H9 (cell line): ENCODE data around the gene DUSP7. TPM values are rescaled to one million over a fixed set of nuclear protein-coding genes. Genes with fewer than 3 reads are reported as not detected.

Experiments used
- DNase-seq: peaks from one replicate; pipeline ENCODE4 v3.0.0-alpha.2; 2017
- H2AFZ ChIP-seq: one replicate; pipeline ENCODE4 v1.6.1; 2013; ENCODE audit warnings: mild to moderate bottlenecking, low read length, control low read depth, moderate library complexity
- H2AK5ac ChIP-seq: 2 replicates; pipeline ENCODE4 v1.6.1; 2013; ENCODE audit warnings: low read length, control low read depth, mixed read lengths; ENCODE audit not compliant: insufficient read length
- H2BK120ac ChIP-seq: one replicate; pipeline ENCODE4 v1.6.1; 2013; ENCODE audit warnings: low read depth, mild to moderate bottlenecking, low read length, control low read depth, inconsistent platforms; ENCODE audit not compliant: poor library complexity, severe bottlenecking
- H2BK12ac ChIP-seq: 2 replicates; pipeline ENCODE4 v1.6.1; 2013; ENCODE audit warnings: low read length, control low read depth, mixed read lengths, low read depth; ENCODE audit not compliant: insufficient read length
- H2BK15ac ChIP-seq: 2 replicates; pipeline ENCODE4 v1.6.1; 2013; ENCODE audit warnings: low read depth, low read length, control low read depth
- H2BK20ac ChIP-seq: one replicate; pipeline ENCODE4 v1.6.1; 2013; ENCODE audit warnings: low read depth, mild to moderate bottlenecking, low read length, control low read depth, inconsistent platforms; ENCODE audit not compliant: poor library complexity, severe bottlenecking
- H2BK5ac ChIP-seq: 2 replicates; pipeline ENCODE4 v1.6.1; 2013; ENCODE audit warnings: low read length, control low read depth, mixed read lengths; ENCODE audit not compliant: insufficient read length
- H3K14ac ChIP-seq: 2 replicates; pipeline ENCODE4 v1.6.1; 2013; ENCODE audit warnings: low read length, control low read depth; ENCODE audit not compliant: insufficient read depth
- H3K18ac ChIP-seq: 2 replicates; pipeline ENCODE4 v1.6.1; 2013; ENCODE audit warnings: low read depth, mild to moderate bottlenecking, mixed read lengths, low read length, control low read depth; ENCODE audit not compliant: insufficient read length
- H3K23ac ChIP-seq: 2 replicates; pipeline ENCODE4 v1.6.1; 2013; ENCODE audit warnings: low read length, control low read depth, mixed read lengths, low read depth; ENCODE audit not compliant: insufficient read length
- H3K23me2 ChIP-seq: 2 replicates; pipeline ENCODE4 v1.6.1; 2013; ENCODE audit warnings: low read depth, mild to moderate bottlenecking, mixed read lengths, low read length, control low read depth; ENCODE audit not compliant: insufficient read length, poor library complexity, severe bottlenecking
- H3K27ac ChIP-seq: 2 replicates; pipeline ENCODE4 v1.5.1; 2013; ENCODE audit warnings: low read length, control low read depth, mixed read lengths, low read depth; ENCODE audit not compliant: insufficient read length
- H3K27me3 ChIP-seq: 2 replicates; pipeline ENCODE4 v1.6.1; 2013; ENCODE audit warnings: low read length, control low read depth, inconsistent platforms; ENCODE audit not compliant: insufficient read depth
- H3K4ac ChIP-seq: 2 replicates; pipeline ENCODE4 v1.6.1; 2013; ENCODE audit warnings: low read depth, mild to moderate bottlenecking, control low read depth, inconsistent platforms, low read length, moderate library complexity
- H3K4me1 ChIP-seq: 2 replicates; pipeline ENCODE4 v1.6.1; 2013; ENCODE audit warnings: low read length, control low read depth, inconsistent platforms; ENCODE audit not compliant: insufficient read depth
- H3K4me2 ChIP-seq: 2 replicates; pipeline ENCODE4 v1.6.1; 2013; ENCODE audit warnings: low read length, control low read depth, mixed read lengths; ENCODE audit not compliant: insufficient read length, insufficient read depth
- H3K56ac ChIP-seq: 2 replicates; pipeline ENCODE4 v1.6.1; 2013; ENCODE audit warnings: low read depth, mild to moderate bottlenecking, mixed read lengths, low read length, control low read depth; ENCODE audit not compliant: insufficient read length
- H3K79me1 ChIP-seq: 2 replicates; pipeline ENCODE4 v1.6.1; 2013; ENCODE audit warnings: low read depth, mild to moderate bottlenecking, moderate library complexity, low read length, control low read depth, inconsistent platforms; ENCODE audit not compliant: insufficient read depth, poor library complexity, severe bottlenecking
- H3K79me2 ChIP-seq: 2 replicates; pipeline ENCODE4 v1.6.1; 2013; ENCODE audit warnings: low read length, control low read depth, inconsistent platforms; ENCODE audit not compliant: insufficient read depth
- H3K9ac ChIP-seq: 2 replicates; pipeline ENCODE4 v1.6.1; 2013; ENCODE audit warnings: low read length, control low read depth, mixed read lengths; ENCODE audit not compliant: insufficient read length; ENCODE audit errors: extremely low read depth
- H3K9me3 ChIP-seq: one replicate; pipeline ENCODE4 v1.6.1; 2013; ENCODE audit warnings: low read depth, low read length, inconsistent platforms; ENCODE audit not compliant: control insufficient read depth
- H3T11ph ChIP-seq: one replicate; pipeline ENCODE4 v1.6.1; 2013; ENCODE audit warnings: mild to moderate bottlenecking, low read length, control low read depth, inconsistent platforms
- H4K20me1 ChIP-seq: one replicate; pipeline ENCODE4 v1.6.1; 2013; ENCODE audit not compliant: control insufficient read depth, insufficient read length, insufficient read depth
- H4K5ac ChIP-seq: 2 replicates; pipeline ENCODE4 v1.6.1; 2013; ENCODE audit warnings: low read depth, mild to moderate bottlenecking, mixed read lengths, low read length, control low read depth; ENCODE audit not compliant: insufficient read length
- H4K8ac ChIP-seq: replicated peaks from 2 replicates; pipeline ENCODE4 v1.6.1; 2013; ENCODE audit warnings: low read length, control low read depth, mixed read lengths, low read depth; ENCODE audit not compliant: insufficient read length
- H4K91ac ChIP-seq: 2 replicates; pipeline ENCODE4 v1.6.1; 2013; ENCODE audit warnings: low read depth, mild to moderate bottlenecking, moderate library complexity, mixed read lengths, low read length, control low read depth; ENCODE audit not compliant: insufficient read length
- H3K27ac Mint-ChIP-seq, 3 experiments: 2 replicates in 2 of 3; 3 replicates in 1 of 3; pipeline ENCODE4 v1.8.0; 2020 to 2021; ENCODE audit warnings: mixed read lengths in 3 of 3, mild to moderate bottlenecking in 1 of 3, moderate library complexity in 1 of 3
- H3K27me3 Mint-ChIP-seq: 2 replicates; pipeline ENCODE4 v1.8.0; 2021; ENCODE audit warnings: low read depth, mild to moderate bottlenecking, moderate library complexity, mixed read lengths
- H3K36me3 Mint-ChIP-seq, 3 experiments: 2 replicates in 2 of 3; 3 replicates in 1 of 3; pipeline ENCODE4 v1.8.0; 2020 to 2021; ENCODE audit warnings: low read depth in 3 of 3, mixed read lengths in 3 of 3; ENCODE audit not compliant: insufficient read depth in 1 of 3
- H3K4me1 Mint-ChIP-seq, 2 experiments: 2 replicates each; pipeline ENCODE4 v1.8.0; 2020; ENCODE audit warnings: mixed read lengths in 2 of 2
- H3K4me3 Mint-ChIP-seq, 2 experiments: 2 replicates in 1 of 2; 3 replicates in 1 of 2; pipeline ENCODE4 v1.8.0; 2020 to 2021; ENCODE audit warnings: mild to moderate bottlenecking in 2 of 2, mixed read lengths in 2 of 2, moderate library complexity in 1 of 2
- H3K9me3 Mint-ChIP-seq, 2 experiments: 2 replicates in 1 of 2; 3 replicates in 1 of 2; pipeline ENCODE4 v1.8.0; 2020; ENCODE audit warnings: mild to moderate bottlenecking in 2 of 2, mixed read lengths in 2 of 2, moderate library complexity in 1 of 2
- WGBS: extraction: QIAGEN DNeasy Blood & Tissue Kit; methylation state at CpG from one replicate; pipeline ENCODE4 v1.1.7; 2013; ENCODE audit warnings: missing lambda C conversion rate, low lambda C conversion rate, mixed read lengths; ENCODE audit not compliant: insufficient read length; ENCODE audit errors: extremely low coverage; 5-methylcytosine and 5-hydroxymethylcytosine counted together
- total RNA-seq: library from RNA; stranded (reverse); gene quantifications from 2 replicates; pipeline ENCODE4 v1.2.1, GENCODE V29; 2021
- TF ChIP-seq, protein P1 (sequence below): fragments of 200-600 bp; sonication (generic); conservative IDR thresholded peaks from 3 replicates; pipeline ENCODE4 v1.8.0; 2021; ENCODE audit warnings: antibody characterized with exemption, mild to moderate bottlenecking

The DUSP7 gene
- total RNA-seq, 1 experiment from 2014 or later = 24.0 TPM

DNA sequence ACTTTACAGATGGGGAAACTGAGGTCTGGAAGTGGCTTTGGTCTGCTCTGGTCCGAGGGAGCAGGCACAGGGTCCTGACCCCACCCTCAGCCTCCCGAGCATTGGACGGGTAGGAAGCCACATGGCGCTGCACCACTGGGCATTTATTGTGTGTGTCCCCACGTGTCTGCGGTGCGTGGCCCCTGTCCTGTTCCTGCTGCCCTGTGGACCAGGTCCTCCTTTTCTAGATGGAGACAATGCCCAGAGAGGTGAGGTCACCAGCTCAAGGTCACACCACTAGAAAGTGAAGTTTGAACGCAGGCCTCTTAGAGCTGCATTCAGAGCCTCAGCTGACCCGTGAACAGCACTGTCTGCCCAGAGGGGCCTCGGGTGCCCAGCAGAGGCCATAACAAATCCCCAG is 26.8 kb downstream of the DUSP7 start:
- no peaks in the 10 kb centered on the region for H3K79me2 ChIP-seq
- H3K79me1 ChIP-seq = no peaks in the 10 kb centered on the region
- no CpG with 5 or more reads among the region's 10 CpGs for WGBS
- H3K4ac ChIP-seq = no peak overlapping the region
- H3K27me3 ChIP-seq = no peaks in the 10 kb centered on the region
- no peak overlapping the region for H3K23ac ChIP-seq
- no peak overlapping the region for H2AK5ac ChIP-seq
- H2BK15ac ChIP-seq = no peak overlapping the region
- no peak overlapping the region for H2BK120ac ChIP-seq
- no peak overlapping the region for H2BK5ac ChIP-seq
- Mint-ChIP-seq H3K9me3 (no peaks in the 10 kb centered on the region), H3K27ac (no peak overlapping the region), H3K27me3 (peaks cover 2% of the 10 kb centered on the region), H3K4me1 (peaks cover 0 to 9% of the 10 kb centered on the region in 2 experiments; a peak in 2 of 4 replicates), H3K4me3 (no peak overlapping the region), H3K36me3 (no peaks in the 10 kb centered on the region)
- no peak overlapping the region for H2BK20ac ChIP-seq
- H3K23me2 ChIP-seq = no peaks in the 10 kb centered on the region
- TF ChIP-seq, protein P1, sequence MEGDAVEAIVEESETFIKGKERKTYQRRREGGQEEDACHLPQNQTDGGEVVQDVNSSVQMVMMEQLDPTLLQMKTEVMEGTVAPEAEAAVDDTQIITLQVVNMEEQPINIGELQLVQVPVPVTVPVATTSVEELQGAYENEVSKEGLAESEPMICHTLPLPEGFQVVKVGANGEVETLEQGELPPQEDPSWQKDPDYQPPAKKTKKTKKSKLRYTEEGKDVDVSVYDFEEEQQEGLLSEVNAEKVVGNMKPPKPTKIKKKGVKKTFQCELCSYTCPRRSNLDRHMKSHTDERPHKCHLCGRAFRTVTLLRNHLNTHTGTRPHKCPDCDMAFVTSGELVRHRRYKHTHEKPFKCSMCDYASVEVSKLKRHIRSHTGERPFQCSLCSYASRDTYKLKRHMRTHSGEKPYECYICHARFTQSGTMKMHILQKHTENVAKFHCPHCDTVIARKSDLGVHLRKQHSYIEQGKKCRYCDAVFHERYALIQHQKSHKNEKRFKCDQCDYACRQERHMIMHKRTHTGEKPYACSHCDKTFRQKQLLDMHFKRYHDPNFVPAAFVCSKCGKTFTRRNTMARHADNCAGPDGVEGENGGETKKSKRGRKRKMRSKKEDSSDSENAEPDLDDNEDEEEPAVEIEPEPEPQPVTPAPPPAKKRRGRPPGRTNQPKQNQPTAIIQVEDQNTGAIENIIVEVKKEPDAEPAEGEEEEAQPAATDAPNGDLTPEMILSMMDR = no peak
- no peak overlapping the region for H3K18ac ChIP-seq
- no peak overlapping the region for H3K56ac ChIP-seq
- no peaks in the 10 kb centered on the region for H3K4me1 ChIP-seq
- H3K27ac ChIP-seq = no peak overlapping the region
- H4K20me1 ChIP-seq = no peaks in the 10 kb centered on the region
- no peak overlapping the region for H3K9ac ChIP-seq
- H2AFZ ChIP-seq = no peak overlapping the region
- H2BK12ac ChIP-seq = no peak overlapping the region
- no peak overlapping the region for H4K91ac ChIP-seq
- H4K5ac ChIP-seq = no peak overlapping the region
- DNase-seq = no peak
- no peak overlapping the region for H3T11ph ChIP-seq
- H3K4me2 ChIP-seq = no peak overlapping the region
- H4K8ac ChIP-seq = no peak overlapping the region
- H3K9me3 ChIP-seq = no peaks in the 10 kb centered on the region
- H3K14ac ChIP-seq = no peak overlapping the region
